Stimulated activated CD4-positive, alpha-beta T cell treated with anti-CD3 and anti-CD28 coated beads, Interleukin-1b, Interleukin-23, amount 100 ng/mL, for 48 hours (primary cell): Measurements from ENCODE around the gene POLD2.

Source experiments
- DNase-seq: peaks from one replicate; pipeline ENCODE4 v3.0.0-alpha.2; 2020

The POLD2 gene

GRCh38 chr7:44112231-44112996 is 10.9 kb downstream of the POLD2 start:
- no peak for DNase-seq

- no peak for DNase-seq
Measured at GRCh38 chr7:44111761-44112160, 11.6 kb downstream of the POLD2 start.

GRCh38 chr7:44110719-44111635 is 12.4 kb downstream of the POLD2 start:
- DNase-seq = no peak

DNA sequence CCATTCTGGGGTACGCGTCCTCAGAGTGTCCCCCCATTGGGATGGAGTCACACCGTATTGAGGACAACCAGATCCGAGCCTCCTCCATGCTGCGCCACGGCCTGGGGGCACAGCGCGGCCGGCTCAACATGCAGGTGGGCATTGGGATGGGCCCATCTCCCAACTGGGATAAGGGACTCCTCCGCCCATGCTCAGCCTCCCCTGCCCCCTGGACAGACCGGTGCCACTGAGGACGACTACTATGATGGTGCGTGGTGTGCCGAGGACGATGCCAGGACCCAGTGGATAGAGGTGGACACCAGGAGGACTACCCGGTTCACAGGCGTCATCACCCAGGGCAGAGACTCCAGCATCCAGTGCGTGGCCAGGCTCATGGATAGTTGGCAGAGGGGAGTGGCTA is 13.4 kb downstream of the POLD2 start:
- DNase-seq = no peak

- no peak for DNase-seq
Measured at GRCh38 chr7:44108768-44109750, 14.3 kb downstream of the POLD2 start.

DNA sequence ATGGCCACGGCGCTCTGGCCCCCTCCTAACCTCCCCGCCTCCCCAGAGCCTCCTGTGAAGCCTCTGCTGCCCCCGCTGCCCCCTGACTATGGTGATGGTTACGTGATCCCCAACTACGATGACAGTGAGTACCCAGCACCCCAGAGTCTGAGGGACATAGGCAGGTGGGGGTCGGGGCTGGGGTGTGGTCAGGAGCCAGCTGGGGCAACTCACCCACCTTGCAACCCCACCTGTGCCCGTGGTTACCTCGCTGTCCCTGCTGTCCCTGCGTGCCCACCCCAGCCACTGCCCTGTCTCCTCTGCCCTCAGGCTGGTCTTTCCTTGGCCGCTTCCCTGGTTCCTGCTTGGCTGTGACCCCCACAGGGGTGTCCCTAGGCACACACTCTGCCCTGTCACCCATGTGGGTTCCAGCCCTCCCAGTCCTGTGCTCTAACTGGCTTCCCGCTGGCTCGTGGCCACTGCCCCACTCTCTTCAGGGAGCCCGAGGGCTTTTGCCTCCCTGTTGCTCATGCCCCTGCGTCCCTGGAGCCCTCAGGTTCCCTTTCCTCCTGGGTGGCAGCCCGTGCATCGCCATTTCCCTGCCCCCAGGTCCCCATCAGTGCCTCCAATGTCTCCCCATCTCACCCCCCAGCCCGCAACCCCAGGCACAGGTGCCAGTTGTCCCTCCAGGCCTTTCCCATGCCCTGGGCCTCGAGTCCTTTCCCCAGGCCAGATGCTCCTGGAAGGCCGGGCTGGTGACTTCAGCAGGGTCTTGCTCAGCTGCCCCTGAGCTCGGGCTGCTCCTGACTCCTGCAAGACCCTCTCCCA is 15.2 kb downstream of the POLD2 start:
- DNase-seq = no peak

DNA sequence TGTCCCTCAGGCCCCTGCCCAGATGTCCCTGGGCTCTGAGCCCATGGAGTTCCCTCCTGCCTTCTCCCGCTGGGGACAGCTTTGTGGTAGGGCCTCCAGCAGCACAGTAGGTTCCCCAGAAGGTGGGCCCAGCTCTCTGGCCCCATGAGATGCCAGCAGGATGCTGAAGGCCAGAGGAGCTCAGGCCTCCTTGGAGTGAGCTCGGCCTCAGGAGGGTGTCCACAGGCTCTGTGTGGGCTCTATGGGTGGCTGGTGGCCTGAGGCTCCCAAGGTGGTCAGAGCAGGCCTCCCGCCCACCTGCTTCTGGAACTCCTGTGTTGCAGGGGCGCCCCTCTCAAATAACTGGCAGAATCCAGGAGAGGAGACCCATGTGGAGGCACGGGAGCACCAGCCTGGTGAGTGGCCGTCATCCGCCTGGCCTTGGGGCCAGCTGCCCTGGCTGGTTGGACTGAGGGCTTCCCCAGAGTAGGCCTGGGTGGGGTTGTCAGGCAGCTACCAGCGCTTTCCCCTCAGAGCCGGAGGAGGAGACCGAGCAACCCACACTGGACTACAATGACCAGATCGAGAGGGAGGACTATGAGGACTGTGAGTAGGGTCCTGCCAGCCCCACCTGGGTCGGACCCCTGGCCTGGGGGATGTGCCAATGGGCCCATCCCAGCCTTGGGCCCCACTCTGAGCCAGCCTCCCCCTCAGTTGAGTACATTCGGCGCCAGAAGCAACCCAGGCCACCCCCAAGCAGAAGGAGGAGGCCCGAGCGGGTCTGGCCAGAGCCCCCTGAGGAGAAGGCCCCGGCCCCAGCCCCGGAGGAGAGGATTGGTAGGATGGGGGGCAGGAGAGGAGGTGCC is 16.0 kb downstream of the POLD2 start:
- DNase-seq = no peak

DNA sequence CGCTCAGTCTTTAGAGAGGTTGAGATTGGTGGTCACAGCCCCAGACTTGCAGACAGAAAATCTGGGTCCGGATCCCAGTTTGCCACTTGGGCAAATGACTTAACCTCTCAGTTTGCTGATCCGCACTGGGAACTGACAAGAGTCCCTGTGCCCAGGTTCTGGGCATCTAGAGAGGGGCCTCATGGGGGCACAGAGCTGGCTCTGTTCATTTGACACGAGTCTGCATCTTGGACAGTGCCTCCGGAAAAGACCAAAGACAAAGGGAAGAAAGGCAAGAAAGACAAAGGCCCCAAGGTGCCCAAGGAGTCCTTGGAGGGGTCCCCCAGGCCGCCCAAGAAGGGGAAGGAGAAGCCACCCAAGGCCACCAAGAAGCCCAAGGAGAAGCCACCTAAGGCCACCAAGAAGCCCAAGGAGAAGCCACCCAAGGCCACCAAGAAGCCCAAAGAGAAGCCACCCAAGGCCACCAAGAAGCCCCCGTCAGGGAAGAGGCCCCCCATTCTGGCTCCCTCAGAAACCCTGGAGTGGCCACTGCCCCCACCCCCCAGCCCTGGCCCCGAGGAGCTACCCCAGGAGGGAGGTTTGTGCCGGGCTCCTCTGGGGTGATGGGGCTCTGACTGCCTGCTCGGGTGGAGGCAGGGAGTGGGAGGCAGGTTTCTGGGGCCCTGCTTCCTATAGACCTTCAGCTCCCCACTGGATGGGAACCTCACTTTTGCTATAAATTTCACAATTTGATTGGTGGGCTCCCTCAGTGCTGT is 16.9 kb downstream of the POLD2 start:
- DNase-seq = no peak

DNA sequence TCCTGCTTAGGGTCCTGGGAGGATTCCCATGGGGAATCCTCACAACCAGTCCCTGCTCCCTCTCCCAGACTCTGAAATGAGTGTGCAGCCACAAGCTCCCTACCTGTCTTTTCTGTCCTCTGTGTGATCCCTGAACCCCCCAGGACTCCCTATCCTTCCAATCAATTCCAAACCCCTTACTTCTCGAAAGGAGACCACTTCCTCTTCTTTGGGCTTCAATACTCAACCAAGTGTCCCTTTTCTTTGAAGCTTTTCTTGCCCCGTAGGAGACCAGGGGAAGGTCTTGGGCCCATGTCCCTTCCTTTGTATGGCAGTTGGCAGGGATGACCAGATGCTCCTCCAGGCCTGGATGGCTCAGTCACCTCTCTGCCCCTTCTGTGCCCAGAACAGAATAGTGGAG is 17.5 kb downstream of the POLD2 start:
- no peak for DNase-seq

GRCh38 chr7:44104860-44105771 is 18.2 kb downstream of the POLD2 start:
- DNase-seq = no peak

DNA sequence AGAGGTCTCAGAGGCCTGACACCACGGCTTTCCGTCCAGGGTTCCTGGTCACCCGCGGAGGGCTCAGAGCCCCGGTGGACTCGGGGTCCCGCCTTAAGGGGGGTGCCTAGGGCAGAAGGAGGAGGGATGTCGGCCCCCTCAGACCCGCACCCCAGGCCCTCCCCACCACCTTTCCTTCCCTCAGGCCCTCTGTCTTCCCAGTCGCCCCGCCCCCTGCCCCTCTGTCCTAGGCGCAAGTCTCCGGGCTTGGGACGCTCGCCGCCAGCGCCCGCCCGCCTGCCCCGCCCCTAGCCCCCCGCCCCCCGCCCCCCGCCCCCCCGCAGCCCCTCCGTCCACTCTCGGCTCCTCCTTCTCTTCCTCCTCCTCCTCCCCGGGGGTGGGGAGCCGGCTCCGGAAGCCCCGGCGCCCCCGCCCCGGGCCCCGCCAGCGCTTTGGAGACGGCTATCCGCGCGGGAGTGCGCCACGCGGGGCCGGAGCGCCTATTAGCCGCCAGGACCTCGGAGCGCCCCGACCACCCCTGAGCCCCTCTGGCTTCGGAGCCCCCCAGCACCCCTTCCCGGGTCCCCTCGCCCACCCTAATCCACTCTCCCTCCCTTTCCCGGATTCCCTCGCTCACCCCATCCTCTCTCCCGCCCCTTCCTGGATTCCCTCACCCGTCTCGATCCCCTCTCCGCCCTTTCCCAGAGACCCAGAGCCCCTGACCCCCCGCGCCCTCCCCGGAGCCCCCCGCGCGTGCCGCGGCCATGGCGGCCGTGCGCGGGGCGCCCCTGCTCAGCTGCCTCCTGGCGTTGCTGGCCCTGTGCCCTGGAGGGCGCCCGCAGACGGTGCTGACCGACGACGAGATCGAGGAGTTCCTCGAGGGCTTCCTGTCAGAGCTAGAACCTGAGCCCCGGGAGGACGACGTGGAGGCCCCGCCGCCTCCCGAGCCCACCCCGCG is 19.2 kb downstream of the POLD2 start, which contains the start of gene AEBP1:
AEBP1 (plus strand) TSS at position 423 of the 937 bp plus-strand sequence; CDS start at position 744, 321 bp downstream.
- no peak for DNase-seq

DNA sequence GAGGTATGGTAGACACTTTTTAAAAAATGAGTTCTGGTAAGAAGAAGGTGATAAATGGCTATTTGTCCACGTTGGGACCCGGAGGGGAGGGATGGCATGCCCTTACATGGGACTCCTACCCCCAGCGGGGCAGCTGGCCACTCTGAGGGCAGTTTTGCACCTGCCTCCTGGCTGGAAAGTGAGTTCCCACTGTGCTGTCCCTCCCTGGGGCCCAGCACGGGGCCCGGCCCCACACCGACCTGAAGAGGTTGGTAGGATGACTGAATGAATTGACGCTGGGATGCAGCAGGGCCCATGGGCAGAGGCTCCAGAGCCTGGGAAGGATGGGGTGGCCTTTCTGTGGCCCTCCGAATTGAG is 19.8 kb downstream of the POLD2 start:
- no peak for DNase-seq

- no peak for DNase-seq
Measured at GRCh38 chr7:44102846-44103565, 20.3 kb downstream of the POLD2 start.

GRCh38 chr7:44101966-44102845 is 21.1 kb downstream of the POLD2 start:
- DNase-seq = no peak

DNA sequence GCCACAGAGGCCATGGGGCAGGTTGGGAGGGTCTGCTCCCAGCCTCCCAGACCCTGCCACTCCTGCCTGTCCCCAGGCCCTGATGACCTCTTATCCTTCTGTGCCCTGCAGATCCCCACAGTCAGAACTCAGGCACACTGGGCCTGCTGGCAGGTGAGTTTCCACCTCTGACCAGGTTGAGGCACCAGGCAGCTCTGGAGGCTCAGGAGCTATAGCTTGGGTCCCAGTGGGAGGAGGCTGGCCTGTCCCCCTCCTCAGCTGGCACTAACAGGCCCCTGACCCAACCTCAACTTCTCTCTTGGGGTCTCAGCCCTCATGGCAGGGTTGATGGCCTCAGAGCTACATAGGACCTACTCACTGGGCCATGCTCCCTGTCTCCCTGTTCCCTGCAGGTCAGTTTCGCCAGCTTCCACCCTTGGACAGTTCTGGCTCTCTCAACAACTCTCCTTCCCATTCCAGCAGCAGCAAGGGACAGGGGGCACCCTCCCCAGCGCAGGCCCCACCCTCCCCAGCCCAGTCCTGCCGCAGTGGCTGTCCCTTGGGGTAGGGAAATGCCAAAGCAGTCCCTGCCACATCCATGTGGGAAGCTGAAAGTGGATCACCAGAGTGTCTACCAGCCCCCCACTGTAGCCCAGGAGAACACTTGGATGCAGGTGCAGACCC is 21.9 kb downstream of the POLD2 start:
- DNase-seq = no peak
